Karpas-422 (cell line): Measurements from ENCODE around the gene CD2. TPM values are rescaled to one million over a fixed set of nuclear protein-coding genes. Genes with fewer than 3 reads are reported as not detected.

Source experiments
- DNase-seq: peaks from one replicate; pipeline ENCODE4 v3.0.0-alpha.2; 2015
- H2AFZ ChIP-seq: fragments of 200-600 bp; sonication (generic); 2 replicates; pipeline ENCODE4 v1.6.1; 2014; ENCODE audit warnings: antibody characterized with exemption, low read length, mixed read lengths
- H3K27ac ChIP-seq: fragments of 200-600 bp; sonication (generic); 2 replicates; pipeline ENCODE4 v1.5.1; 2014; ENCODE audit warnings: mild to moderate bottlenecking, low read length, moderate library complexity
- H3K27me3 ChIP-seq: fragments of 200-600 bp; sonication (generic); 2 replicates; pipeline ENCODE4 v1.6.1; 2014; ENCODE audit warnings: low read length, mixed read lengths
- H3K36me3 ChIP-seq: fragments of 200-600 bp; sonication (generic); 2 replicates; pipeline ENCODE4 v1.6.1; 2014; ENCODE audit warnings: low read length, mixed read lengths; ENCODE audit not compliant: insufficient read depth
- H3K4me1 ChIP-seq: fragments of 200-600 bp; sonication (generic); 2 replicates; pipeline ENCODE4 v1.6.1; 2014; ENCODE audit warnings: mild to moderate bottlenecking, low read length, mixed read lengths
- H3K4me2 ChIP-seq: fragments of 200-600 bp; sonication (generic); 2 replicates; pipeline ENCODE4 v1.6.1; 2014; ENCODE audit warnings: low read length, low read depth, mild to moderate bottlenecking; ENCODE audit not compliant: poor library complexity, severe bottlenecking
- H3K4me3 ChIP-seq: fragments of 200-600 bp; sonication (generic); 2 replicates; pipeline ENCODE4 v1.5.1; 2014; ENCODE audit warnings: mild to moderate bottlenecking, antibody characterized with exemption, low read length, mixed read lengths
- H3K79me2 ChIP-seq: fragments of 200-600 bp; sonication (generic); 2 replicates; pipeline ENCODE4 v1.6.1; 2014; ENCODE audit warnings: mild to moderate bottlenecking, low read length, mixed read lengths
- H3K9ac ChIP-seq: fragments of 200-600 bp; sonication (generic); 2 replicates; pipeline ENCODE4 v1.6.0; 2014; ENCODE audit warnings: low read length
- H3K9me2 ChIP-seq: fragments of 200-600 bp; sonication (generic), shearing (Covaris generic); replicated peaks from 2 replicates; pipeline ENCODE4 v1.6.0; 2014; ENCODE audit warnings: mild to moderate bottlenecking, low read length, moderate library complexity; ENCODE audit not compliant: insufficient read depth
- H3K9me3 ChIP-seq: fragments of 300-700, 200-600 bp; sonication (generic); 2 replicates; pipeline ENCODE4 v1.6.1; 2014; ENCODE audit warnings: low read length, mixed read lengths
- H4K20me1 ChIP-seq: fragments of 200-600 bp; sonication (generic); 2 replicates; pipeline ENCODE4 v1.6.1; 2014; ENCODE audit warnings: mild to moderate bottlenecking, antibody characterized with exemption, low read length, low read depth; ENCODE audit not compliant: insufficient read depth
- total RNA-seq: library from RNA; depleted of rRNA; stranded (reverse); fragments of >200 nt; shearing (Covaris generic); gene quantifications from 2 replicates; pipeline ENCODE4 v1.2.3, GENCODE V29; 2014; ENCODE audit warnings: low replicate concordance; rRNA removed

Gene CD2, protein sequence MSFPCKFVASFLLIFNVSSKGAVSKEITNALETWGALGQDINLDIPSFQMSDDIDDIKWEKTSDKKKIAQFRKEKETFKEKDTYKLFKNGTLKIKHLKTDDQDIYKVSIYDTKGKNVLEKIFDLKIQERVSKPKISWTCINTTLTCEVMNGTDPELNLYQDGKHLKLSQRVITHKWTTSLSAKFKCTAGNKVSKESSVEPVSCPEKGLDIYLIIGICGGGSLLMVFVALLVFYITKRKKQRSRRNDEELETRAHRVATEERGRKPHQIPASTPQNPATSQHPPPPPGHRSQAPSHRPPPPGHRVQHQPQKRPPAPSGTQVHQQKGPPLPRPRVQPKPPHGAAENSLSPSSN
- not detected in 2 replicates for total RNA-seq

DNA sequence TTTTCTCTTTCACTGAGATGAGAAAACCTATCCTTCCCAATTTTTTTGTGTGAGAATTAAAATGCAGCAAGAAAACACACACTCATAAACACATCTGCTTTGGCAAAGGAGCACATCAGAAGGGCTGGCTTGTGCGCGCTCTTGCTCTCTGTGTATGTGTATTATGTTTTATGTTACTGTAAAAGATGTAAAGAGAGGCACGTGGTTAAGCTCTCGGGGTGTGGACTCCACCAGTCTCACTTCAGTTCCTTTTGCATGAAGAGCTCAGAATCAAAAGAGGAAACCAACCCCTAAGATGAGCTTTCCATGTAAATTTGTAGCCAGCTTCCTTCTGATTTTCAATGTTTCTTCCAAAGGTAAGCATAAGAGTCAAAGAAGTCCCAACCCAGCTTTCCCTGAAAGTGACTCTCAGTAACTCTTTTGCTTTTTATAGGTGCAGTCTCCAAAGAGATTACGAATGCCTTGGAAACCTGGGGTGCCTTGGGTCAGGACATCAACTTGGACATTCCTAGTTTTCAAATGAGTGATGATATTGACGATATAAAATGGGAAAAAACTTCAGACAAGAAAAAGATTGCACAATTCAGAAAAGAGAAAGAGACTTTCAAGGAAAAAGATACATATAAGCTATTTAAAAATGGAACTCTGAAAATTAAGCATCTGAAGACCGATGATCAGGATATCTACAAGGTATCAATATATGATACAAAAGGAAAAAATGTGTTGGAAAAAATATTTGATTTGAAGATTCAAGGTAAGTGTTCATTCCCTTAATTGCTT, at the start of gene CD2:
CD2 (plus strand) TSS at position 233 of the 780 bp plus-strand sequence; CDS start at position 296, 63 bp downstream.
- H3K4me3 ChIP-seq: no peak within 1 kb of the TSS
- no peak within 1 kb of the TSS for H2AFZ ChIP-seq

DNA sequence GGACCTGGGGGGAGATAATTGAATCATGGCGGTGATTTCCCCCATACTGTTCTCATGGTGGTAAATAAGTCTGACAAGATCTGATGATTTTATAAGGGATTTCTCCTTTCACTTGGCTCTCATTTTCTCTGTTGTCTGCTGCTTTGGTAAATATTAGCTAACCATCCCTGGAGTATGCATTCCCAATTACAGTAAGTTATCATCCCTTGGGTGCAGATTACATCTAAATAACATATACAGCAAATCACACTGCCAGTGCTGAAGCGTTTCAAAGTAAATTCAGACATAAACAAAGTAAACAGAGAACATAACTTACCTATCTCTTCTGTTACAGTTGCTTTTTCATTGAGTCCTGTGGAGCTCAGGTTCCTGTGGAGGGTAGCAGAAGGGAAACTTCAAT, 48.1 kb upstream of the CD2 start:
- no peak overlapping the region for H3K4me2 ChIP-seq
- H3K27me3 ChIP-seq: no peaks in the 10 kb centered on the region
- no peak overlapping the region for H3K27ac ChIP-seq
- no peaks in the 10 kb centered on the region for H3K79me2 ChIP-seq
- no peaks in the 10 kb centered on the region for H3K4me1 ChIP-seq
- H3K36me3 ChIP-seq: no peaks in the 10 kb centered on the region
- no peak overlapping the region for H3K4me3 ChIP-seq
- H3K9me3 ChIP-seq: no peaks in the 10 kb centered on the region
- no peaks in the 10 kb centered on the region for H4K20me1 ChIP-seq
- no peaks in the 10 kb centered on the region for H3K9me2 ChIP-seq
- no peak for DNase-seq
- no peak overlapping the region for H2AFZ ChIP-seq
- no peak overlapping the region for H3K9ac ChIP-seq

More for the DNA sequence above, at the start of gene CD2:
- Histone ChIP-seq H4K20me1 (no peaks in the 10 kb centered on the region), H3K9me3 (no peaks in the 10 kb centered on the region), H3K79me2 (no peaks in the 10 kb centered on the region), H3K9me2 (no peaks in the 10 kb centered on the region), H3K27ac (no peak within 1 kb of the TSS), H3K9ac (no peak within 1 kb of the TSS), H3K4me1 (no peaks in the 10 kb centered on the region), H3K36me3 (no peaks in the 10 kb centered on the region), H3K27me3 (no peaks in the 10 kb centered on the region), H3K4me2 (no peak within 1 kb of the TSS)
- DNase-seq: no peak

DNA sequence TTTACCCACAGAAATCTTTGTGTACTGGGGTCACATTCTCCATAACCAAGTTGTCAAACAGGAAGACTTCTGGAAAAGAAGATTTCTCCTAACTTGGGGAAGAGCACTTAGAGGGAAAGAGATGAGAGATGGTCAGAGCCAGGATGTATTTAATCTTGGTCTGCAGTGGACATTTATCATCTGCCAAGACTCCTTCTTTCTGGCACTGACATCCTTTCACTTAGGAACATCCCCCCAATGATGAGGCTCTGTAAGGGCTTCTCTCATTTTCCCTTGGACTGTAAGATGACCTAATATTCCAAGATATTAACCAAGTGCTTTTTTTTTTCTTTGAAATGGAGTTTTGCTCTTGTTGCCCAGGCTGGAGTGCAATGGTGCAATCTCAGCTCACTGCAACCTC, 47.4 kb upstream of the CD2 start:
- H4K20me1 ChIP-seq: no peaks in the 10 kb centered on the region

DNA sequence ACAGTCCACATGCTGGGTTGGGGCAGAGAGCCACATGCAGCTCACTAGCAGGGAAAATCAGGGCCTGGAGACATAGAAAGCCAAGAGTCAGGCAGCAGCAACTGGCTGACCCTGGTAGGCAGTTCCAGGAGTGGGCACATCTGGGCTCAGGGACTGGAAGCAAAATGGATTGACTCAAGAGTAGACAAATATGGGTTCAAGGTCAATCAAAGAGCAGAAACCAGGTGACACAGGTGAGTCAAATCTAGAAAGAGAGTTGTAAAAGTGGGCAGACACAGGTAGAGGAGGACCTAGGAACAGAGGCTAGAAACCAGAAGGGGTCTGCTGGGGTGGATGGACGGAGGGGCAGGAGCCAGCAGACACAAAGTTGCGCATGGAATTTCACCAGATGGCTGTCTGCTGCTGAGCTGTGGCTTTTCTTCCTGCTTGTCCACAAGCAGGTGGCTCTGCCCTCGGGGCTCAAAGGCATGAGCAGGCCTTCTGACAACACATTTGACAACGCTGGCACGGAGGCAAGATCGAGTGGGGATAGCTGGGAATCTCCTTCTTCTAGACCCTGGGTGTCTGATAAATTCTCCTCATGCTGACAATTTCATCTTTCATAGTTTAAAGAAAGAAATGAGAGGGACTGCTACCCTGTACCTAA, 45.9 kb upstream of the CD2 start:
- H3K9ac ChIP-seq: no peak overlapping the region
- H2AFZ ChIP-seq: no peak overlapping the region
- H3K27me3 ChIP-seq: no peaks in the 10 kb centered on the region
- no peak overlapping the region for H3K4me2 ChIP-seq
- H3K9me2 ChIP-seq: no peaks in the 10 kb centered on the region
- DNase-seq: no peak
- no peak overlapping the region for H3K27ac ChIP-seq
- no peaks in the 10 kb centered on the region for H3K79me2 ChIP-seq
- no peaks in the 10 kb centered on the region for H4K20me1 ChIP-seq
- H3K4me1 ChIP-seq: no peaks in the 10 kb centered on the region
- no peak overlapping the region for H3K4me3 ChIP-seq
- H3K9me3 ChIP-seq: no peaks in the 10 kb centered on the region
- H3K36me3 ChIP-seq: no peaks in the 10 kb centered on the region

More for the DNA sequence above, 47.4 kb upstream of the CD2 start:
- Histone ChIP-seq H3K27me3 (no peaks in the 10 kb centered on the region), H3K4me3 (no peak overlapping the region), H3K79me2 (no peaks in the 10 kb centered on the region), H3K9me2 (no peaks in the 10 kb centered on the region), H3K4me1 (no peaks in the 10 kb centered on the region), H2AFZ (no peak overlapping the region), H3K4me2 (no peak overlapping the region), H3K36me3 (no peaks in the 10 kb centered on the region), H3K27ac (no peak overlapping the region), H3K9me3 (no peaks in the 10 kb centered on the region), H3K9ac (no peak overlapping the region)
- DNase-seq: no peak

DNA sequence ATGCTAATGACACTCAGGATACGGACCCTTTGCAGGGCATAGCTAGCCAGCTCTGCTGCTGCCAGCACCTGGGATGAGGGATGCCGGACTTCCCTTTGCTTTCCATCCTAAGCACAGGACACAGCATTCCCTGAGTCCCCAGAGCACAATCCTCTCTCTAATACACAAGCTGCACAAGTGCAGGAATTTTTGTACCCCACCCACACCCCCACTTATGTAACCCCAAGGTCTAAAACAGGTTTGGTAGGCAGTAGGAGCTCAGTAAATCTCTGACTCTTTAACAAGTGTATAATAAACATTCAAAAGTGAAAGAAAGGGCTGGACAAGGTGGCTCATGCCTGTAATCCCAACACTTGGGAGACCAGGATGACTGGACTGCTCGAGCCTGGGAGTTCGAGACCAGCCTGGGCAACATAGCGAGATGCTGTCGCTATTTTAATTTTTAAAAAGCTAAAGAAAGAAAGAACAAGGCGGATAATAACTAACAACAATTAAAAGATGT, 44.5 kb upstream of the CD2 start:
- no peak overlapping the region for H3K4me2 ChIP-seq
- no peak overlapping the region for H2AFZ ChIP-seq
- H3K9ac ChIP-seq: no peak overlapping the region
- no peaks in the 10 kb centered on the region for H3K79me2 ChIP-seq
- no peak for DNase-seq
- H3K4me1 ChIP-seq: no peaks in the 10 kb centered on the region
- no peaks in the 10 kb centered on the region for H4K20me1 ChIP-seq
- H3K9me3 ChIP-seq: no peaks in the 10 kb centered on the region
- no peak overlapping the region for H3K4me3 ChIP-seq
- H3K9me2 ChIP-seq: no peaks in the 10 kb centered on the region
- H3K36me3 ChIP-seq: no peaks in the 10 kb centered on the region
- no peak overlapping the region for H3K27ac ChIP-seq
- no peaks in the 10 kb centered on the region for H3K27me3 ChIP-seq

DNA sequence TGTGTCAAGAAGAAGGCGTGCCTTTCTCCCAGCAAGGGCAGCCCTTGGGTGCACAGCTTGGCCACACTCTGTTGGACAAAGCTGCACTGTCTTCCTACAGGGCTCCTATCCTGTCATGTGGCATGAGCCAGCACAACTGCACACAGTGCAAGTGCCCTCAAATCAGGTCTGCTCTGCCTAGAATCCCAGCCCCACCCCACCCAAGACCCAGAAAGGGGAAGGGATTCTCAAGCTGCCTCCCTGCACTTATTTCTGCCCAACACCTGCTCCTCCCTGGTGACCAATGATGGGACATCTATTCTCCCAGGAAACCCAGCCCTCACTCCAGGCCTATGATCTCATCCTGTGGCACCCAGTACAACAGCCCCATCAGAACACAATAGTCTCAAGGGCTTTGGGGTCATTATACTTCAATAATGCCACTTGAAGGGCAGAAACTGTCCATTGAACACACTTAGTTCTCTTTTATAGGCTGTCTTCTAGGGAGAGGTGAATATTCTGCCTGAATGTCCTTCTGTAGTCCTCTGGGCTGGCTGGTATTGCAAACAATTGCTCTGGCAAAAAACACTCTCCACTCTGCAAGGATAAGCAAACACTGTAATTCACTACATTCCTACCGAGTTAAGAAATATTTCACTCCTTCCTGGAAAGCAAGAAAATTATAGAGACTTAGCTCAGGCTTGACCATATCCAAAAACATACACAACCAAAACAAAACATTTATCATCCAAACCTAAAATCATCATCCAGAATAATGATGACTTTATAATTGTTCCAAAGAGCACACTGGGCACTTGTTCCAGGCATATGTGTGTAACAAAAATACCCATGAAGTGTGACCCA, 43.6 kb upstream of the CD2 start:
- no peak overlapping the region for H3K27ac ChIP-seq
- no peaks in the 10 kb centered on the region for H3K79me2 ChIP-seq
- H3K9me3 ChIP-seq: no peaks in the 10 kb centered on the region
- no peaks in the 10 kb centered on the region for H3K4me1 ChIP-seq
- H3K27me3 ChIP-seq: no peaks in the 10 kb centered on the region
- H3K4me3 ChIP-seq: no peak overlapping the region
- no peaks in the 10 kb centered on the region for H3K9me2 ChIP-seq
- H3K36me3 ChIP-seq: no peaks in the 10 kb centered on the region
- no peak overlapping the region for H2AFZ ChIP-seq
- no peak overlapping the region for H3K9ac ChIP-seq
- no peaks in the 10 kb centered on the region for H4K20me1 ChIP-seq
- H3K4me2 ChIP-seq: no peak overlapping the region
- DNase-seq: no peak

DNA sequence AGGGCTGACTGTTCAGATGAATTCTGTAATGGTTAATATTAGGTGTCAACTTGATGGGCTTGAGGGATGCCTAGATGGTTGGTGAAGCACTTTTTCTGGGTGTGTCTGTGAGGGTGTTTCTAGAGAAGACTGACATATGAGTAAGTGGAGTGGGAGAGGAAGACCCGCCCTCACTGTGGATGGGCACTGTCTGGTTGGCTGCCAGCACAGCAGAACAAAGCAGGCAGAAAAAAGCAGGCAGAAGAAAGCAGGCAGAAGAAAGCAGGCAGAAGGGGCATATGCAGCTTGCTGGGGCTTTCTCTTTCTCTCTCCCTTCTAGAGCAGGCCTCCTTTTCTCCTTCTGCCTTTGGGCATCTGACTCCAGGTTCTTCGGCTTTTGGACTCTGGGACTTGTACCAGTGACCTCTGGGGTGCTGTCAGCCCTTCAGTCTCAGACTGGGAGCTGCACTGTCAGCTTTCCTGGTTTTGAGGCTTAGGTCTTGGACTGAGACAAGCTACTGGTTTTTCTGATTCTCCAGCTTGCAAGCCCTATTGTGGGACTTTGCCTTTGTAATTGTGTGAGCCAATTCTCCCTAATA, 42.9 kb upstream of the CD2 start:
- Histone ChIP-seq H3K4me1 (peaks cover 4% of the 10 kb centered on the region), H2AFZ (no peak overlapping the region), H3K4me2 (no peak overlapping the region), H3K9me2 (no peaks in the 10 kb centered on the region), H3K4me3 (no peak overlapping the region), H3K27me3 (no peaks in the 10 kb centered on the region), H3K36me3 (no peaks in the 10 kb centered on the region), H4K20me1 (no peaks in the 10 kb centered on the region), H3K9ac (no peak overlapping the region), H3K9me3 (no peaks in the 10 kb centered on the region), H3K79me2 (no peaks in the 10 kb centered on the region), H3K27ac (no peak overlapping the region)
- no peak for DNase-seq
